Ecto neural progenitor cell (in vitro differentiated cells): ENCODE results near the gene SLC12A1.
A peak's percentile ranks its signal among the peaks of the same experiment; 100 is the strongest.

ENCODE experiments used
- DNase-seq: peaks from one replicate; pipeline ENCODE4 v3.0.0-alpha.2; 2018; ENCODE audit warnings: low spot score

The SLC12A1 gene

GRCh38 chr15:48205981-48206380 is at the start of gene SLC12A1:
Gene SLC12A1, plus strand, starts transcription at chr15:48206302. Its CDS starts 1,418 bp downstream, at chr15:48207720.
- DNase-seq, result no peak

GRCh38 chr15:48168616-48169015 is 37.5 kb upstream of the SLC12A1 start:
- DNase-seq, result no peak

- no peak for DNase-seq
These were observed 35.1 kb upstream of the SLC12A1 start for GRCh38 chr15:48170981-48171380.

- DNase-seq, result no peak
These were observed 31.0 kb upstream of the SLC12A1 start for GRCh38 chr15:48175126-48175525.

GRCh38 chr15:48176112-48176511 is 30.0 kb upstream of the SLC12A1 start:
- no peak for DNase-seq

- no peak for DNase-seq
These were observed 29.1 kb upstream of the SLC12A1 start for GRCh38 chr15:48176957-48177356.

- no peak for DNase-seq
These were observed 28.7 kb upstream of the SLC12A1 start for GRCh38 chr15:48177383-48177765.

- DNase-seq, result peak; percentile 91
These were observed 28.1 kb upstream of the SLC12A1 start, which contains the start of gene MYEF2 for GRCh38 chr15:48177766-48178647. Gene MYEF2, minus strand, starts transcription at chr15:48178295. Its CDS starts 58 bp downstream, at chr15:48178237.

GRCh38 chr15:48178648-48178931 is 27.5 kb upstream of the SLC12A1 start:
- no peak for DNase-seq

- DNase-seq, result no peak
These were observed 23.4 kb upstream of the SLC12A1 start for GRCh38 chr15:48182749-48183148.

GRCh38 chr15:48185529-48185928 is 20.6 kb upstream of the SLC12A1 start:
- DNase-seq, result no peak

GRCh38 chr15:48186271-48186670 is 19.8 kb upstream of the SLC12A1 start:
- no peak for DNase-seq

- peak; percentile 87 for DNase-seq
These were observed 15.0 kb upstream of the SLC12A1 start for GRCh38 chr15:48190932-48191573.

- DNase-seq, result no peak
These were observed 14.4 kb upstream of the SLC12A1 start, which contains the start of gene CTXN2 for GRCh38 chr15:48191574-48192225. Gene CTXN2, plus strand, starts transcription at chr15:48191665. Its CDS starts 9,636 bp downstream, at chr15:48201301.

- no peak for DNase-seq
These were observed 4.0 kb upstream of the SLC12A1 start for GRCh38 chr15:48202068-48202467.

- DNase-seq, result no peak
These were observed 15.2 kb downstream of the SLC12A1 start for GRCh38 chr15:48221261-48221660.

- no peak for DNase-seq
These were observed 15.8 kb downstream of the SLC12A1 start for GRCh38 chr15:48221885-48222284.

- DNase-seq, result no peak
These were observed 16.5 kb downstream of the SLC12A1 start for GRCh38 chr15:48222627-48223026.

- DNase-seq, result no peak
These were observed 19.7 kb downstream of the SLC12A1 start for GRCh38 chr15:48225771-48226170.

GRCh38 chr15:48230498-48230897 is 24.4 kb downstream of the SLC12A1 start:
- no peak for DNase-seq

GRCh38 chr15:48233246-48233645 is 27.1 kb downstream of the SLC12A1 start:
- no peak for DNase-seq

GRCh38 chr15:48239334-48239733 is 33.2 kb downstream of the SLC12A1 start:
- no peak for DNase-seq

- DNase-seq, result no peak
These were observed 35.9 kb downstream of the SLC12A1 start for GRCh38 chr15:48242015-48242414.
